ENCODE results near the gene KLC1.

DNA sequence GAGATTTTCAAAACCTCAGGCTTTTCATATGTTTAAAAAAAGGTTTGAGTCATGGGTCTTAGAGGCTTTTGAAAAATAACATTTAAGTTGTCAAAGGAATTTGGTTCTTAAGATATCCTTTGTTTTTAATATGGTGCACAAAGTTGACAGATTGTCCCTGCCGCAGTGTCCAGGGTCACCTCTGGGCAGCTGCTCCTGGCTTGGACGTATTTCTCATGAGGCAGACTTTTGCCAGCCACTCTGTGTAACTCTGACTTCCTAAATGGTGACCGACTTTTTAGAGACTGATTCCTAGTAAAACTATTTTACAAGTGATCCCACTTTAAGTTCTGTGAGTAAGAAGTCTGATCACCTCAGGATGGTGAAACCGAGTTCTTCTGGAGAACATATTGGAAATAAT is 58.7 kb downstream of the KLC1 start:
- TF ChIP-seq, protein P1, sequence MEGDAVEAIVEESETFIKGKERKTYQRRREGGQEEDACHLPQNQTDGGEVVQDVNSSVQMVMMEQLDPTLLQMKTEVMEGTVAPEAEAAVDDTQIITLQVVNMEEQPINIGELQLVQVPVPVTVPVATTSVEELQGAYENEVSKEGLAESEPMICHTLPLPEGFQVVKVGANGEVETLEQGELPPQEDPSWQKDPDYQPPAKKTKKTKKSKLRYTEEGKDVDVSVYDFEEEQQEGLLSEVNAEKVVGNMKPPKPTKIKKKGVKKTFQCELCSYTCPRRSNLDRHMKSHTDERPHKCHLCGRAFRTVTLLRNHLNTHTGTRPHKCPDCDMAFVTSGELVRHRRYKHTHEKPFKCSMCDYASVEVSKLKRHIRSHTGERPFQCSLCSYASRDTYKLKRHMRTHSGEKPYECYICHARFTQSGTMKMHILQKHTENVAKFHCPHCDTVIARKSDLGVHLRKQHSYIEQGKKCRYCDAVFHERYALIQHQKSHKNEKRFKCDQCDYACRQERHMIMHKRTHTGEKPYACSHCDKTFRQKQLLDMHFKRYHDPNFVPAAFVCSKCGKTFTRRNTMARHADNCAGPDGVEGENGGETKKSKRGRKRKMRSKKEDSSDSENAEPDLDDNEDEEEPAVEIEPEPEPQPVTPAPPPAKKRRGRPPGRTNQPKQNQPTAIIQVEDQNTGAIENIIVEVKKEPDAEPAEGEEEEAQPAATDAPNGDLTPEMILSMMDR (IDR thresholded peaks at IDR 0.05; ENCODE audit: low read depth, low read length, poor library complexity, severe bottlenecking) = no peak
- no peak for TF ChIP-seq EZH2phosphoT487 (IDR thresholded peaks at IDR 0.05; ENCODE audit: borderline replicate concordance, low read length)

Data from DOHH2 (cell line).